ENCODE data around the gene SLC10A3. TPM values are rescaled to one million over a fixed set of nuclear protein-coding genes. Genes with fewer than 3 reads are reported as not detected.

Gene SLC10A3
- total RNA-seq, 4 donors from 2014 or later: 11.6 to 19.8 (median 16.5) TPM

GRCh38 chrX:154464806-154465365, 25.5 kb downstream of the SLC10A3 start:
- no peak for DNase-seq
- Histone ChIP-seq H3K9me3 (no peaks in the 10 kb centered on the region), H3K4me1 (no peaks in the 10 kb centered on the region), H3K27ac (no peak overlapping the region), H3K27me3 (no peaks in the 10 kb centered on the region), H3K4me3 (no peak overlapping the region), H3K36me3 (peaks cover 0 to 19% (median 0%) of the 10 kb centered on the region in 3 donors)
- no peak for TF ChIP-seq POLR2A (IDR thresholded peaks at IDR 0.05)
- no peak for TF ChIP-seq CTCF (IDR thresholded peaks at IDR 0.05)

DNA sequence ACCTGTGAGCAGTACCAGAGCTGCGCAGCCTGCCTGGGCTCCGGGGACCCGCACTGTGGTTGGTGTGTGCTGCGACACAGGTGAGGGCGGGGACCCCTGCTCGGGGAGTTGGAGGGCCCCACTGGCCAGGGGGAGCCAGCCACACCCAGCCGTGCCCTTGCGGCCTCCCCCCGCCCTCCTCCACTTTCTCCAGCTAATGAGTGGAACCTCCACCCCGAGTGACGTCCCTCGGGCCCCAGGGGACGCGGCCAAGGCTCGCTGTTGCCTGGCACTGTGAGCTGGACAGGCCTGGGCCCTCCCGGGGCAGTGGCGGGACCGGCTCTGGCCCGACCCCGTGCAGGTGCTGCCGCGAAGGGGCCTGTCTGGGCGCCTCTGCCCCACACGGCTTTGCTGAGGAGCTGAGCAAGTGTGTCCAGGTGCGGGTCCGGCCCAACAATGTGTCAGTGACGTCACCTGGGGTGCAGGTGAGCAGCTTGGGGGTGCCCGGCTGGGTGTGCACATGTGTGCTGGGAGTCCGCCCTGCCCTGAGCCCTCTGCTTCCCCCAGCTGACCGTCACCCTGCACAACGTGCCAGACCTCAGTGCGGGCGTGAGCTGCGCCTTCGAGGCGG, 26.7 kb downstream of the SLC10A3 start:
- TF ChIP-seq POLR2A (IDR thresholded peaks at IDR 0.05) (no peak), CTCF (IDR thresholded peaks at IDR 0.05) (no peak)
- Histone ChIP-seq H3K4me3 (no peak overlapping the region), H3K27me3 (no peaks in the 10 kb centered on the region), H3K4me1 (peaks cover 0 to 3% (median 2%) of the 10 kb centered on the region in 4 donors), H3K27ac (no peak overlapping the region), H3K9me3 (no peaks in the 10 kb centered on the region), H3K36me3 (peaks cover 0 to 19% (median 0%) of the 10 kb centered on the region in 3 donors)
- DNase-seq: no peak

GRCh38 chrX:154462396-154462795, 28.0 kb downstream of the SLC10A3 start:
- TF ChIP-seq POLR2A (IDR thresholded peaks at IDR 0.05) (no peak), CTCF (IDR thresholded peaks at IDR 0.05) (no peak)
- H3K36me3 ChIP-seq: peaks cover 0 to 19% (median 0%) of the 10 kb centered on the region in 3 donors
- H3K4me1 ChIP-seq: peaks cover 0 to 3% (median 2%) of the 10 kb centered on the region in 4 donors
- H3K27me3 ChIP-seq: no peaks in the 10 kb centered on the region
- H3K4me3 ChIP-seq: no peak overlapping the region
- H3K9me3 ChIP-seq: no peaks in the 10 kb centered on the region
- no peak overlapping the region for H3K27ac ChIP-seq
- no peak for DNase-seq

GRCh38 chrX:154460326-154460725, 30.1 kb downstream of the SLC10A3 start:
- no peaks in the 10 kb centered on the region for H3K27me3 ChIP-seq
- TF ChIP-seq CTCF (IDR thresholded peaks at IDR 0.05) (no peak), POLR2A (IDR thresholded peaks at IDR 0.05) (no peak)
- H3K4me1 ChIP-seq: peaks cover 0 to 3% (median 2%) of the 10 kb centered on the region in 4 donors
- H3K36me3 ChIP-seq: no peaks in the 10 kb centered on the region
- no peak overlapping the region for H3K4me3 ChIP-seq
- H3K9me3 ChIP-seq: no peaks in the 10 kb centered on the region
- DNase-seq: no peak
- no peak overlapping the region for H3K27ac ChIP-seq

DNA sequence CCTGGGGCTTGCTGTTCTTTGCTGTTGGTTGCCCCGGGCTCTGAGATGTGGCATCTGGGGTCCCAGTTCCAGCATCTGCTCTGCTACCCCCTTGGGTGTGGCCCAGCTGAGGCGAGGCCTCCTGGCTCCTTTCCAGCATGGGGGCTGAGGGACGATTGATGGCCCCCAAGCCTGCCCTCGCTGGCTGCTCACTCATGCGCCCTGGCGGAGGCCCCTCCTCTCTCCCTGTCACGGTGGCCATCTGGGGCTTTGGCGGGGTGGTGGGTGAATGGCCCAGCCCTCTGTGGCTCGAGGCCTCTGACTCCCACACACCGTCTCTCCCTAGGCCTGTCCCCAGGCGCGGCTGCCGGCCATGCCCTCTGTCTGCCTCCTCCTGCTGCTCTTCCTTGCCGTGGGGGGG, 30.6 kb downstream of the SLC10A3 start:
- Histone ChIP-seq H3K4me1 (peaks cover 0 to 3% (median 2%) of the 10 kb centered on the region in 4 donors), H3K36me3 (no peaks in the 10 kb centered on the region), H3K4me3 (no peak overlapping the region), H3K27ac (peak overlapping the region in 1 of 4 donors; percentile 78), H3K9me3 (no peaks in the 10 kb centered on the region), H3K27me3 (no peaks in the 10 kb centered on the region)
- TF ChIP-seq POLR2A (IDR thresholded peaks at IDR 0.05) (no peak), CTCF (IDR thresholded peaks at IDR 0.05) (no peak)
- no peak for DNase-seq
